DND-41 (cell line): ENCODE results near the gene IFIT5.
"Not testable (repeated sequence)": the region's sequence is repeated elsewhere in the genome, so short reads cannot be mapped to it uniquely, and the experiment has no call there.

Experiments
- ATAC-seq: fragments of 200-7000 bp; cut with Tn5 transposase; 3 replicates; pipeline ENCODE4 v1.9.1; 2021; ENCODE audit warnings: low read depth; ENCODE audit not compliant: insufficient read depth
- DNase-seq: peaks from one replicate; pipeline ENCODE4 v3.0.0-alpha.2; 2020
- H2AFZ ChIP-seq: 2 replicates; pipeline ENCODE4 v1.6.0; 2012; ENCODE audit warnings: low read depth, low read length
- H3K27ac ChIP-seq: 2 replicates; pipeline ENCODE4 v1.5.1; 2012; ENCODE audit warnings: low read length, inconsistent platforms
- H3K27me3 ChIP-seq: fragments of 200-600 bp; sonication (generic); 2 replicates; pipeline ENCODE4 v1.6.0; 2012; ENCODE audit warnings: low read length, mild to moderate bottlenecking, inconsistent platforms; ENCODE audit not compliant: insufficient read depth, poor library complexity
- H3K36me3 ChIP-seq: 2 replicates; pipeline ENCODE4 v1.5.1; 2012; ENCODE audit warnings: low read length, inconsistent platforms; ENCODE audit not compliant: insufficient read depth
- H3K4me1 ChIP-seq: 2 replicates; pipeline ENCODE4 v1.5.1; 2012; ENCODE audit warnings: mild to moderate bottlenecking, low read length; ENCODE audit not compliant: insufficient read depth
- H3K4me2 ChIP-seq: 2 replicates; pipeline ENCODE4 v1.6.0; 2012; ENCODE audit warnings: mild to moderate bottlenecking, moderate library complexity, low read length, inconsistent platforms; ENCODE audit not compliant: insufficient read depth
- H3K4me3 ChIP-seq, 2 experiments: fragments of 200-600 bp in 1 of 2; shearing (Covaris generic) in 1 of 2; 2 replicates each; pipeline ENCODE4 v1.5.1; 2012 to 2016; ENCODE audit warnings: inconsistent platforms in 2 of 2, low read length in 2 of 2, mild to moderate bottlenecking in 2 of 2, low read depth in 1 of 2, moderate library complexity in 1 of 2
- H3K79me2 ChIP-seq: 2 replicates; pipeline ENCODE4 v1.6.0; 2012; ENCODE audit warnings: low read length, inconsistent platforms; ENCODE audit not compliant: insufficient read depth
- H3K9ac ChIP-seq: 2 replicates; pipeline ENCODE4 v1.6.0; 2012; ENCODE audit warnings: low read depth, mild to moderate bottlenecking, inconsistent platforms, low read length, moderate library complexity
- H3K9me3 ChIP-seq: 2 replicates; pipeline ENCODE4 v1.5.1; 2012; ENCODE audit warnings: low read length, moderate library complexity, mild to moderate bottlenecking, inconsistent platforms; ENCODE audit not compliant: insufficient read depth, severe bottlenecking
- H4K20me1 ChIP-seq: 2 replicates; pipeline ENCODE4 v1.6.0; 2012; ENCODE audit warnings: low read length; ENCODE audit not compliant: insufficient read depth
- EZH2 ChIP-seq: IDR thresholded peaks from 3 replicates; pipeline ENCODE4 v1.6.1; 2012; ENCODE audit warnings: borderline replicate concordance, low read depth, mild to moderate bottlenecking, moderate library complexity, low read length, inconsistent platforms; ENCODE audit not compliant: severe bottlenecking
- TF ChIP-seq, protein P1 (sequence below): IDR thresholded peaks from 2 replicates; pipeline ENCODE4 v1.5.1; 2012; ENCODE audit warnings: borderline replicate concordance, low read length, moderate library complexity, mild to moderate bottlenecking; ENCODE audit not compliant: poor library complexity, severe bottlenecking; ENCODE audit errors: extremely low read depth

Gene IFIT5

DNA sequence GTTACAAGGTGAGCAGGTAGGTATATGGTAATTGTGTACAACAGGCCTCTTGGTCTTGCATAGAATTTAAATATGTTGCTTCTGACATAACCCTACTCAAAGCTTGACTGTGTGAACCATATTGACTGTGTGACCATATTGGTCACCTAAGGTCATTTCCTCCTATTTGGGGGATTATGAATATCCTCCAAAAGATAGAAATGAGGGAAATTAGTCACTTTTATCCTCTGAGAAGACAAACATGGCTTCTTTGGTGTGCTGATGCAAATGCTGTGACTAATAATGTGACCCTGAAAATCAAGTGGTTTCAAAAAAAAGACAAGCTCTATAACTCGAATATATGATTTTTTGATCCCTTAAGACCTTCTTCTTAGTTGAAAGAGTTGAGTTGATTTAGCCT is 27.9 kb downstream of the IFIT5 start:
- Histone ChIP-seq H3K4me3 (no peak overlapping the region), H3K4me2 (no peak overlapping the region), H4K20me1 (no peaks in the 10 kb centered on the region), H2AFZ (no peak overlapping the region), H3K9me3 (no peaks in the 10 kb centered on the region), H3K27me3 (peaks cover 4% of the 10 kb centered on the region), H3K27ac (no peak overlapping the region), H3K36me3 (no peaks in the 10 kb centered on the region), H3K9ac (no peak overlapping the region), H3K79me2 (no peaks in the 10 kb centered on the region), H3K4me1 (no peaks in the 10 kb centered on the region)
- no peak for TF ChIP-seq EZH2
- TF ChIP-seq, protein P1, sequence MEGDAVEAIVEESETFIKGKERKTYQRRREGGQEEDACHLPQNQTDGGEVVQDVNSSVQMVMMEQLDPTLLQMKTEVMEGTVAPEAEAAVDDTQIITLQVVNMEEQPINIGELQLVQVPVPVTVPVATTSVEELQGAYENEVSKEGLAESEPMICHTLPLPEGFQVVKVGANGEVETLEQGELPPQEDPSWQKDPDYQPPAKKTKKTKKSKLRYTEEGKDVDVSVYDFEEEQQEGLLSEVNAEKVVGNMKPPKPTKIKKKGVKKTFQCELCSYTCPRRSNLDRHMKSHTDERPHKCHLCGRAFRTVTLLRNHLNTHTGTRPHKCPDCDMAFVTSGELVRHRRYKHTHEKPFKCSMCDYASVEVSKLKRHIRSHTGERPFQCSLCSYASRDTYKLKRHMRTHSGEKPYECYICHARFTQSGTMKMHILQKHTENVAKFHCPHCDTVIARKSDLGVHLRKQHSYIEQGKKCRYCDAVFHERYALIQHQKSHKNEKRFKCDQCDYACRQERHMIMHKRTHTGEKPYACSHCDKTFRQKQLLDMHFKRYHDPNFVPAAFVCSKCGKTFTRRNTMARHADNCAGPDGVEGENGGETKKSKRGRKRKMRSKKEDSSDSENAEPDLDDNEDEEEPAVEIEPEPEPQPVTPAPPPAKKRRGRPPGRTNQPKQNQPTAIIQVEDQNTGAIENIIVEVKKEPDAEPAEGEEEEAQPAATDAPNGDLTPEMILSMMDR, result no peak
- ATAC-seq (no peak), DNase-seq (no peak)

DNA sequence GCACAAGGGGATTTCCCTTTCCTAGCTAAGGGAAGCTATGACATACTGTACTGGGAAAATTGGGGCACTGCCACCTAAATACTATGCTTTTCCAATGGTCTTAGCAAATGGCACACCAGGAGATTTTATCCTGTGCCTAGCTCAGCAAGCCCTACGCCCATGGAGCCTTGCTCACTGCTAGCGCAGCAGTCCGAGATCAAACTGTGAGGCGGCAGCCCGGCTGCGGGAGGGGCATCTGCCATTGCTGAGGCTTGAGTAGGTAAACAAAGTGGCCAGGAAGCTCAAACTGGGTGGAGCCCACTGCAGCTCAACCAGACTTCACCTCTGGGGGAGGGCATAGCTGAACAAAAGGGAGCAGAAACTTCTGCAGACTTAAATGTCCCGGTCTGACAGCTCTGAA is 30.5 kb downstream of the IFIT5 start:
- not testable (repeated sequence) for H3K4me3 ChIP-seq, ATAC-seq, H3K27me3 ChIP-seq, H4K20me1 ChIP-seq, H3K4me1 ChIP-seq, H3K36me3 ChIP-seq, H3K4me2 ChIP-seq, H3K27ac ChIP-seq, H3K79me2 ChIP-seq, H3K9me3 ChIP-seq, DNase-seq, H2AFZ ChIP-seq, H3K9ac ChIP-seq

DNA sequence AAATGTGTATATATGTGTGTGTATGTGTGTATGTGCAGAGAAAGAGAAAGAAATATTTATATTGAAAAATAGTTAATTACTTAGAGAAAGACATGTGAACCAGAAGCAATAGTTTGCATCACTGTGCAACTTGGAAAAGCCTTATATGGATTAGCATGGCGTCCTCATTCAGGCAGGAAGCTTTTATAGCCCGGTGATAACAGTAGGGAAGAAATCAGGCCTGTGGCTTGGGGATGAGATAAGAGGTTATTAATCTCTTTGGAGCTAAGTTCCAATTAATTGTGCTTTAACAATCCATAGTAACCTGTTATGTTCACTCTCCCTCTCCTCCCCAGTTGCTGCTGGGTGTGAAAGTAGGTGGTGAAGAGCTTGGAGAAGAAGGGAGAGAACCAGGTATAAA is 36.5 kb downstream of the IFIT5 start:
- ATAC-seq, result no peak
- H3K27ac ChIP-seq, result no peak overlapping the region
- no peak for DNase-seq
- no peaks in the 10 kb centered on the region for H3K9me3 ChIP-seq
- no peak overlapping the region for H2AFZ ChIP-seq
- TF ChIP-seq, protein P1, result no peak
- TF ChIP-seq EZH2, result no peak
- peaks cover 5% of the 10 kb centered on the region for H3K27me3 ChIP-seq
- no peaks in the 10 kb centered on the region for H3K79me2 ChIP-seq
- H3K9ac ChIP-seq, result no peak overlapping the region
- H3K36me3 ChIP-seq, result no peaks in the 10 kb centered on the region
- H4K20me1 ChIP-seq, result no peaks in the 10 kb centered on the region
- no peak overlapping the region for H3K4me3 ChIP-seq
- H3K4me2 ChIP-seq, result no peak overlapping the region
- H3K4me1 ChIP-seq, result no peaks in the 10 kb centered on the region

DNA sequence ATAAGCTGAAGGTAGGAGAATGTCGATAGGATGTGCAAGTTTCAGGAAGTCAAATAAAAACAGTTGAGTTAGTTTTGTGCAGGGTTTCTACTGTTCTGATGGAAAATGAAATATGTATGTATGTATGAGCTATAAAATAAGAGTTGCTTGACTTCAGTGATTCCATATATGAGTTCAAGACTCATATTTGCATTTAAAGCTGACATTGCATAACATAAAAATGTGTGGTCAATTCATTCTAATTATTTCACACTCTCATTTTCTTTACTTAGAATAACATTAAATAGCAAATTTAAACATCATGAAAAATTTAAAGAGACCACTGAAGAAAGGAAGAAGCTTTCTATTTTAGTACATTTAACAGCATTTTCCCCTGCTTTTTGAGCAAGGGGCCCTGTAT is 37.8 kb downstream of the IFIT5 start:
- Histone ChIP-seq H3K4me2 (no peak overlapping the region), H3K9me3 (no peaks in the 10 kb centered on the region), H2AFZ (no peak overlapping the region), H4K20me1 (no peaks in the 10 kb centered on the region), H3K9ac (no peak overlapping the region), H3K27ac (no peak overlapping the region), H3K36me3 (no peaks in the 10 kb centered on the region), H3K4me1 (no peaks in the 10 kb centered on the region), H3K79me2 (no peaks in the 10 kb centered on the region), H3K27me3 (peaks cover 5% of the 10 kb centered on the region), H3K4me3 (no peak overlapping the region)
- ATAC-seq (no peak), DNase-seq (no peak)
- TF ChIP-seq, protein P1, result no peak
- TF ChIP-seq EZH2, result no peak
